GM12873 (cell line): Measurements from ENCODE around the gene KDM4B.

Experiments used
- TF ChIP-seq, protein P1 (sequence below): IDR thresholded peaks from 2 replicates; pipeline ENCODE4 v1.5.1; 2012; ENCODE audit warnings: low read depth, mild to moderate bottlenecking, moderate library complexity, low read length, control low read depth; ENCODE audit not compliant: insufficient read depth; ENCODE audit errors: missing control alignments

KDM4B gene

DNA sequence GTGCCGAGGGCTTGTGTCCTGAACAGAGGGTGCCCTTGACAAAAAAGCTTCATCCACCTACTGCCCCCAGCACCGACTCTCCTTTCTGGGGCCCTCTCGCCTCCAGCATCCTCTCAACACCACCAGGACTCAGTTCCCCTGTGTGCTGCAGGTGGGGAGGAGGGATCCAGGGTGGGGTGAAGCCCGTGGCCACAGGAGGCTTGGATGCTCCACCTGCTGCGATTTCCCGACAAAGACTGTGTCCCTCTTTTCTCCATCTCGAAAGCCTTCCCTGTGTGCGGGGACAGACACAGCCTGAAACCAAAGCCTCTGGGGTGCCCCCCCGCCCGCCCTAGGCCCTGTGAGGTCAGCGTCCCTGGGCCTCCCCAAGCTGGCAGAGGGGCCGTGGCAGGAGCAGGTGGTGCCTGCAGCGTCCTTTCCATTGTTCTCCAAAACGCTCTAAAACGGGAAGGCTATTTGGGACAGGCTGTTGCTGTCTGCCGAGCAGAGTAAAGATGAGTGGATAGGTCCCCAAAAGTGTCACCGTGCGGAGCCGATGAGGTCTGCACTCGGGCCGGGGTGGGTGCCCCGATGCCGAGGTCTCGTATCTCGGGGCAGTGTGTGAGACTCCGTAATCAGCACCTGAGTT, 186.0 kb downstream of the KDM4B start:
- TF ChIP-seq, protein P1, sequence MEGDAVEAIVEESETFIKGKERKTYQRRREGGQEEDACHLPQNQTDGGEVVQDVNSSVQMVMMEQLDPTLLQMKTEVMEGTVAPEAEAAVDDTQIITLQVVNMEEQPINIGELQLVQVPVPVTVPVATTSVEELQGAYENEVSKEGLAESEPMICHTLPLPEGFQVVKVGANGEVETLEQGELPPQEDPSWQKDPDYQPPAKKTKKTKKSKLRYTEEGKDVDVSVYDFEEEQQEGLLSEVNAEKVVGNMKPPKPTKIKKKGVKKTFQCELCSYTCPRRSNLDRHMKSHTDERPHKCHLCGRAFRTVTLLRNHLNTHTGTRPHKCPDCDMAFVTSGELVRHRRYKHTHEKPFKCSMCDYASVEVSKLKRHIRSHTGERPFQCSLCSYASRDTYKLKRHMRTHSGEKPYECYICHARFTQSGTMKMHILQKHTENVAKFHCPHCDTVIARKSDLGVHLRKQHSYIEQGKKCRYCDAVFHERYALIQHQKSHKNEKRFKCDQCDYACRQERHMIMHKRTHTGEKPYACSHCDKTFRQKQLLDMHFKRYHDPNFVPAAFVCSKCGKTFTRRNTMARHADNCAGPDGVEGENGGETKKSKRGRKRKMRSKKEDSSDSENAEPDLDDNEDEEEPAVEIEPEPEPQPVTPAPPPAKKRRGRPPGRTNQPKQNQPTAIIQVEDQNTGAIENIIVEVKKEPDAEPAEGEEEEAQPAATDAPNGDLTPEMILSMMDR, result no peak

DNA sequence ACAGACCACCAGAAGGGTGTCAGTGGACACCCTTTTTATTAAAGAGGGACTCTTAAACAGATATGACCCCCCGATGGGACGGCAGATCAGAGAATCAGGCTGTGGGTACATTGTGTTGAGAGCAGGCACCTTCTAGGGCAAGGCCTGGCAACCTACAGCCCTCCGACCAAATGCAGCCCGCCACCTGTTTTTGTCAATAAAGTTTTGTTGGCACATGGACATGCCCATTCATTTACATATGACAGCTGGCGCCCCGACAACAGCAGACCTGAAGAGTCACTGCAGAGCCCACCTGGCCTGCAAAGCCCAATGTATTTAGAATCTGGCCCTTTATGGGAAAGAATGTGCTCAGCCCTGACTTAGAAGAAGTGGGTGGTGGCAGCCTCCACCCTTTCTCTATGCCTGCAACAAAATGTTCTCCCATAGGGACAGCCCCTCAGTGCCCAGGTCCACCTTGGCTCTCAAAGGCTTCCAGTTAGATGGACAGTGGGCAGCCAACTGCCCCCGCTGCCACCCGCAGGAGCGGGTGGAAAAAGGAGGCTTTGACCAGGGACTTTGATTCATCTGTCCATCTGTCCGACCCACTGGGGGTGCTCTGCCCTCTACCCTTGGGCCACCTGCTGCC, 186.8 kb downstream of the KDM4B start:
- TF ChIP-seq, protein P1, result no peak

DNA sequence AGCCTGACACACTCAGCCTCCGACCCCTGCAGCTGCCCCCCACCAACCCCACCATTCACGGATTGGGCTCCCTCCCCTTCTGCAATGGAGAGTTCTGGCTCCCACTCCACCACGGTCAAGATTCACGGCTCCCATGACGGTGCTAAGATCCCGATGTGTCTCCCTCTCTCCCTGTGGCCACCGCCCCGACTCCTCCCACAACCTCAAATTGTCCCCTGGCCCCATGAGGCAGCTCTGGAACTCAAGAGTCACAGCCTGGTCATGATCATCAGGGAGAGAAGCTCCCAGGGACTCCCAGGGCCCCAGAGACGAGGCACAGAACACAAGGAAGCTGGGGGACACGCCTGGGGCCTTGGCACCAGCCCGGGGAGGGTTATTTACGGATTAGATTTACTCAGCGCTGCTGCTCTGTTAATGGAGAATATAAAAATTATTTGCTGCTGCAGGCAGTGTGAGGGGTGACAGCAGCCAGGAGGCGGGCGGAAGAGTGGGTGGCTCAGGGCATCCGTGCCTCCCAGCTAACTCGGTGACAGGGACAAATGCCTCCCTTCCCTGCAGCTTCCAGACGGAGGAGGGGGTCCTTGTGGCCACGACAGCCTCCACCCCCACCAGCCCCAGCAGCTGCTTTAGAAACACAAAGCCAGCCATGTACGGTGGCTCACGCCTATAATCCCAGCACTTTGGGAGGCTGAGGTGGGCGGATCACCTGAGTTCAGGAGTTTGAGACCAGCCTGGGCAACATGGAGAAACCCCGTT, 187.5 kb downstream of the KDM4B start:
- TF ChIP-seq, protein P1, result no peak

DNA sequence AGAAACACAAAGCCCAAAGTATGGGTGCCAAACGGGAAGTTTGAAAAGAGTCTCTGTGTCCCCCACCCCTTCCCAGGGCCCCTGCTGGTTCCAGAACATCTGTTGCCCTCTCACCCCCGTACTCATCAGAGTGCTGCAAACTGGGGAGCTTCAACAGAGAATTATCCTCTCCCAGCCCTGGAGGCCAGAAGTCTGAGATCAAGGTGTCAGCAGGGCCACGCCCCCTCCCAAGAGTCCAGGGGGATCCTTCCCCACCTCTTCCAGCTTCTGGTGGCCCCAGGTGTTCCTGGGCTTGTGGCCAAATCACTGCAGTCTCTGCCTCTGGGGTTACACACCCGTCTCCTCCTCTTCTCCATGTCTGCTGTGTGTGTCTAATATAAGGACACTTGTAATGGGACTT, 188.3 kb downstream of the KDM4B start:
- TF ChIP-seq, protein P1, result no peak

DNA sequence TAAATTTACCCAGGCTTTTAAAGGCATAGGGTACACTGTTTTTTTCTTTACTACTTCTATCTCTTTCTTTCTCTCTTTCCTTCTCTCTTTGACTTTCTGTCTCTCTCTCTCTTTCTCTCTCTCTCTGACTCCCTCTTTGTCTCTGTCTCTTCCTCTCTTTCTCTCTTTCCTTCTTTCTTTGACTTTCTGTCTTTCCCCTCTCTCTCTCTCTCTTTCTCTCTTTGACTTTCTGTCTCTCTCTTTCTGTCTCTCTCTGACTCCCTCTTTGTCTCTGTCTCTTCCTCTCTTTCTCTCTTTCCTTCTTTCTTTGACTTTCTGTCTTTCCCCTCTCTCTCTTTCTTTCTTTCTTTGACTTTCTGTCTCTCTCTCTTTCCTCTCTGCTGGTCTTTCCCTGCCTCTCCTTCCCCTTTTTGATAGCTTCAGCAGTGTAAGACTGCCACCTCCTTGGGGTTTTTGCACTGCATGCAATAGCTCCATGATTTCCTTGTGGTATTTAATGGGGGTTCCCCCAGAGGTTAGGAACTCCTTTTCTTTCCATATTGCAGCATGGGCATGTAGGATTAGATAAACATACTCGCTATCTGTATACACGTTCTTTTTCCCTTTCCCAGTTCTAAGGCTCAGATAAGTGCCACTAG, 191.4 kb downstream of the KDM4B start:
- TF ChIP-seq, protein P1, result peak; percentile 1

DNA sequence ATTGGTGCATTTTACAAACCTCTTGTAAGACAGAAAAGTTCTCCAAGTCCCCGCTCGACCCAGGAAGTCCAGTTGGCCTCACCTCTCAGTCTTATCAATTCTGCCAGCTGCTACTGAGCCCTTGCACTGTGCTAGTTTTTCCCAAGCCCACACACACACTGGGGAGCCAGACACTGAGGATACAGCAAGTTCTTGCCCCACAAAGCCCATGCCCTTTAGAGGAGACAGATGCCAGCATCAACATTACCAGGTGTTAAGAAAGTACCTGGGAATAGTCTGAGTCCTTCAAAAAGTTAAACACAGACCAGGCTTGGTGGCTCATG, 196.7 kb downstream of the KDM4B start:
- TF ChIP-seq, protein P1, result no peak

DNA sequence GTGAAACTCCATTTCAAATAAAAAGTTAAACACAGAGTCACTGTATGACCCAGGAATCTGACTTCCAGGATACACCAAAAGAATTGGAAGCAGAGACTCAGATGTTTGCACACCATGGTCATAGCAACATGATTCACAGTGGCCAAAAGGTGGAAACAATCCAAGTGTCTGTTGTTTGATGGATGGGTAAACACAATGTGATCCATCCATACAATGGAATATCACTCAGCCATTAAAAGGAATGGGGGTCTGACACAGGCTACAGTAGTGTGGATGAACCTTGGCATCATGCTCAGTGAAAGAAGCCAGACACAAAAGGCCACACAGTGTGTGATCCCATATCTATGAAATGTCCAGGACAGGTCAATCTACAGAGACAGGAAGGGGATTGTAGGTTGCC, 197.3 kb downstream of the KDM4B start:
- TF ChIP-seq, protein P1, result no peak
